Tibial nerve (tissue), 4 donors: ENCODE data around the gene FETUB.

ENCODE experiments used
- EP300 ChIP-seq, 2 donors: sonication (generic); formaldehyde crosslinking; IDR thresholded peaks; one replicate each; pipeline ENCODE4 v1.6.1; 2017; ENCODE audit warnings: antibody characterized with exemption in 2 of 2, mild to moderate bottlenecking in 1 of 2
- POLR2A ChIP-seq, 2 donors: fragments of 450-650 bp; IDR thresholded peaks; one replicate each; pipeline ENCODE4 v1.6.1; 2017; ENCODE audit warnings: antibody characterized with exemption in 2 of 2, mild to moderate bottlenecking in 2 of 2, moderate library complexity in 2 of 2
- TF ChIP-seq, protein P1 (sequence below), 5 experiments: fragments of 200-600 bp in 3 of 5; fragments of 450-650 bp in 2 of 5; sonication (generic) in 3 of 5; IDR thresholded peaks; one replicate each; pipeline ENCODE4 v1.5.1; 2016 to 2019; ENCODE audit warnings: antibody characterized with exemption in 5 of 5, mild to moderate bottlenecking in 3 of 5, moderate library complexity in 2 of 5

DNA sequence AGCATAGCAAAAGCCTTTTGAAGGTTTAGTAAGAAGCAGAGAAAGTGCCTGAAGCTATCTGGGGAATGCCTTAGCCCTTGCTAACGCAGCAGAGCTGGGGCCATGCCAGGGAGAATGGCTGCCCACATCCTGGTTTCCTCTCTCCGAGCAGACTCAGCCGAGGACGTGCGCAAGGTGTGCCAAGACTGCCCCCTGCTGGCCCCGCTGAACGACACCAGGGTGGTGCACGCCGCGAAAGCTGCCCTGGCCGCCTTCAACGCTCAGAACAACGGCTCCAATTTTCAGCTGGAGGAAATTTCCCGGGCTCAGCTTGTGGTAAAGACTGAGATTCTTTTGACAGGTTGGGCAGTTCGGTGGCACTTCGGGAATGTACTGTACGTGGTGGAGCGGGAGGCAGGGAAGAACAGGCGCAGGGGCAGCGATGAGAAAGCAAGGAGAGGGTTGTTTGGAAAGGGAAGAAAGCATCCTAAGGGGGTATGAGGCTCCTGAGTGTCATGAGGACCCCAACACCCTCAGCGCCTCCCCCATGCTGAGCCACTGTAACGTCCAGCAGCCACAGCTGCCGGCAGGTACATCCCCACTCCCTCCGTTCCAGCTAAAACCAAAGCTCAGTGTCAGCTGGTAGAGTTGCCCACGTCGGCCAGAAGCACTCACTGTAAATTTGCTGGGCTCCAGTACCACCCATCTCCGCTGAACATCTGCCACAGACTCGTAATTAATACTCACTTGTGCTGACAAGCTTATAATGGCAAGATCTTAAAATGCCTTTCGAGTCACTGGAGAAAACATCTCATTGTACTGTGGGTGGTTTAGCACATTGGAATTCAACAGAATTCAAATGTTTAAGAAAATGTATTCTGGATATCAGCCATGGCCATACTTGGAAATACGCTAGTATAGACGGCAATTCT, 22.9 kb upstream of the FETUB start:
- TF ChIP-seq, protein P1, sequence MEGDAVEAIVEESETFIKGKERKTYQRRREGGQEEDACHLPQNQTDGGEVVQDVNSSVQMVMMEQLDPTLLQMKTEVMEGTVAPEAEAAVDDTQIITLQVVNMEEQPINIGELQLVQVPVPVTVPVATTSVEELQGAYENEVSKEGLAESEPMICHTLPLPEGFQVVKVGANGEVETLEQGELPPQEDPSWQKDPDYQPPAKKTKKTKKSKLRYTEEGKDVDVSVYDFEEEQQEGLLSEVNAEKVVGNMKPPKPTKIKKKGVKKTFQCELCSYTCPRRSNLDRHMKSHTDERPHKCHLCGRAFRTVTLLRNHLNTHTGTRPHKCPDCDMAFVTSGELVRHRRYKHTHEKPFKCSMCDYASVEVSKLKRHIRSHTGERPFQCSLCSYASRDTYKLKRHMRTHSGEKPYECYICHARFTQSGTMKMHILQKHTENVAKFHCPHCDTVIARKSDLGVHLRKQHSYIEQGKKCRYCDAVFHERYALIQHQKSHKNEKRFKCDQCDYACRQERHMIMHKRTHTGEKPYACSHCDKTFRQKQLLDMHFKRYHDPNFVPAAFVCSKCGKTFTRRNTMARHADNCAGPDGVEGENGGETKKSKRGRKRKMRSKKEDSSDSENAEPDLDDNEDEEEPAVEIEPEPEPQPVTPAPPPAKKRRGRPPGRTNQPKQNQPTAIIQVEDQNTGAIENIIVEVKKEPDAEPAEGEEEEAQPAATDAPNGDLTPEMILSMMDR (IDR thresholded peaks at IDR 0.05), result peak; percentile 76 to 89 (median 79)
- TF ChIP-seq EP300 (IDR thresholded peaks at IDR 0.05) (no peak), POLR2A (IDR thresholded peaks at IDR 0.05) (no peak)
